ENCODE data around the gene TBCA.

TBCA gene

DNA sequence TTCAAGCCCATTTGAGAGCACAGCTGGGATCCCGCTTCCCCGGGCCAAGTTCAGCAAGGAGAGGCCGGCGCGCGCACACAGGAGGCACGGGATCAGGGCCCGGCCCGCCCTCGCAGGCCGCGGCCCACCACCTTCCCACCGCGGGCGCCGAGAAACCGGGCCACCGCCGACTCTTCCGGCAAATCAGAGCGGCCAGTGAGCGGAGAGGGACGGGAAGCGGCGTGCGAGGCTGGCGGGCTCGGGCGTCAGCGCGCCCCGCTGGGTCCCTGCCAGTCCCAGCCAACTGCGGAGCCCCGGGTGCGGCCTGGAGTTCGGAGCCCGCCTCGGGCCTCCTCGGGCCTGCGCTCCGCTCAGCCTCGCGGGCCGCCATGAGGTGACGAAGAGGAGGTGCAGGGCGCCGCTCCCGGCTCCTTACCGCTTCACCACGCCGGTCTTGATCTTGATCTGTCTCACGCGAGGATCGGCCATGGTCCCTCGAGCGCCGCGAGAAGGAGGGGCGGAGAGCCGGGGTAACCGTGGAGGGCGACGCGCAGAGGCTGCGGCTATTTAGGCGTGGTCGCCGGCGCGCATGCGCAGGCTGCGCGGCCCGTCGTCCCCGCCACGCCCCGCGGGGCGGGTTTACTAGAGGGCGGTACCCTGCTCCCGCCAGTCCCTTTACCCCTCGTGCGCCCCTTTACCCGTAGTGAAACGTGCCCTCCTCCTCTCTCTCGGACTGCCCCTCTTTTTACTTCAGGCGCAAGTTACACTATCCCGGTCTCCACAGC lies at the start of gene TBCA:
Gene TBCA (minus strand): TSS at position 550 of the 764 bp plus-strand sequence. CDS start 82 bp downstream, at position 468.
- Mint-ChIP-seq H3K9me3 (no peaks in the 10 kb centered on the region), H3K27me3 (no peaks in the 10 kb centered on the region), H3K4me1 (ENCODE audit: low read depth) (peaks cover 35% of the 10 kb centered on the region), H3K27ac (peak within 1 kb of the TSS; percentile 96), H3K4me3 (peak within 1 kb of the TSS; percentile 100), H3K36me3 (ENCODE audit: low read depth) (peaks cover 40% of the 10 kb centered on the region)
- intact Hi-C loops (cut with micrococcal nuclease), result loop anchor here (10.0 kb wide), 1 partner anchor 519 kb away; the partner anchor contains the start of gene AP3B1

- Mint-ChIP-seq H3K9me3 (no peaks in the 10 kb centered on the region), H3K4me1 (ENCODE audit: low read depth) (no peaks in the 10 kb centered on the region), H3K27ac (no peak overlapping the region), H3K36me3 (ENCODE audit: low read depth) (no peaks in the 10 kb centered on the region), H3K27me3 (peaks cover 4% of the 10 kb centered on the region), H3K4me3 (no peak overlapping the region)
- intact Hi-C loops (cut with micrococcal nuclease), result no loop called here
Measured at GRCh38 chr5:77824981-77825380, 48.8 kb upstream of the TBCA start.

DNA sequence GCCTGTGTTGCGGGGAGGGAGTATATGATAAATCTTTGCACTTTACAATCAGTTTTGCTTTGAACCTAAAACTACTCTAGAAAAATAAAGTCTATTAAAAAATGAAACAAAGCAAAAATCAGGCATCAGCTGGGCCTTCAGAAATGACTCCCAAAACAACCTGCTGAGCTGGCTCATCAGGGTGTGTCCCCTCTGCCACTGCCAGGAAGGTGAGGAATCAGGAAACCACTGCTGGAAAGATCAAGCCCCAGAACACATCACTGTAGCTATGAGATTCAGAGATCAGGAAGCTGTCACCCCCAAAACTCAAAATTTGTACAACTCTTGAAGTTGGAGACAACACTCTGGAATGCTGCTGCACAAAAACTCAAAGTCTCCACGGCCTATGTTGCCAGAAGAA lies 40.5 kb upstream of the TBCA start:
- intact Hi-C loops (cut with micrococcal nuclease), result no loop called here
- Mint-ChIP-seq H3K4me1 (ENCODE audit: low read depth) (no peaks in the 10 kb centered on the region), H3K27ac (no peak overlapping the region), H3K9me3 (no peaks in the 10 kb centered on the region), H3K36me3 (ENCODE audit: low read depth) (no peaks in the 10 kb centered on the region), H3K4me3 (no peak overlapping the region), H3K27me3 (no peaks in the 10 kb centered on the region)

- intact Hi-C loops (cut with micrococcal nuclease), result no loop called here
- Mint-ChIP-seq H3K4me1 (ENCODE audit: low read depth) (no peaks in the 10 kb centered on the region), H3K36me3 (ENCODE audit: low read depth) (no peaks in the 10 kb centered on the region), H3K4me3 (no peak overlapping the region), H3K27ac (no peak overlapping the region), H3K27me3 (no peaks in the 10 kb centered on the region), H3K9me3 (peaks cover 19% of the 10 kb centered on the region)
Measured at GRCh38 chr5:77812926-77813589, 36.9 kb upstream of the TBCA start.

GRCh38 chr5:77806213-77806843 lies 30.2 kb upstream of the TBCA start:
- Mint-ChIP-seq H3K36me3 (ENCODE audit: low read depth) (no peaks in the 10 kb centered on the region), H3K9me3 (peaks cover 38% of the 10 kb centered on the region), H3K27me3 (no peaks in the 10 kb centered on the region), H3K4me3 (no peak overlapping the region), H3K4me1 (ENCODE audit: low read depth) (peaks cover 16% of the 10 kb centered on the region), H3K27ac (peak overlapping the region; percentile 39)
- intact Hi-C loops (cut with micrococcal nuclease), result no loop called here

- Mint-ChIP-seq H3K27ac (no peak overlapping the region), H3K27me3 (no peaks in the 10 kb centered on the region)
Measured at GRCh38 chr5:77798456-77798855, 22.3 kb upstream of the TBCA start.

GRCh38 chr5:77797136-77797535 lies 21.0 kb upstream of the TBCA start:
- H3K36me3 Mint-ChIP-seq (ENCODE audit: low read depth), result no peaks in the 10 kb centered on the region
- peaks cover 19% of the 10 kb centered on the region for H3K9me3 Mint-ChIP-seq
- no peak overlapping the region for H3K27ac Mint-ChIP-seq
- intact Hi-C loops (cut with micrococcal nuclease), result no loop called here
- H3K4me1 Mint-ChIP-seq (ENCODE audit: low read depth), result peaks cover 23% of the 10 kb centered on the region
- no peaks in the 10 kb centered on the region for H3K27me3 Mint-ChIP-seq
- H3K4me3 Mint-ChIP-seq, result no peak overlapping the region

More at GRCh38 chr5:77798456-77798855, 22.3 kb upstream of the TBCA start:
- intact Hi-C loops (cut with micrococcal nuclease), result no loop called here
- Mint-ChIP-seq H3K4me1 (ENCODE audit: low read depth) (peaks cover 23% of the 10 kb centered on the region), H3K9me3 (peaks cover 29% of the 10 kb centered on the region), H3K36me3 (ENCODE audit: low read depth) (no peaks in the 10 kb centered on the region), H3K4me3 (no peak overlapping the region)

DNA sequence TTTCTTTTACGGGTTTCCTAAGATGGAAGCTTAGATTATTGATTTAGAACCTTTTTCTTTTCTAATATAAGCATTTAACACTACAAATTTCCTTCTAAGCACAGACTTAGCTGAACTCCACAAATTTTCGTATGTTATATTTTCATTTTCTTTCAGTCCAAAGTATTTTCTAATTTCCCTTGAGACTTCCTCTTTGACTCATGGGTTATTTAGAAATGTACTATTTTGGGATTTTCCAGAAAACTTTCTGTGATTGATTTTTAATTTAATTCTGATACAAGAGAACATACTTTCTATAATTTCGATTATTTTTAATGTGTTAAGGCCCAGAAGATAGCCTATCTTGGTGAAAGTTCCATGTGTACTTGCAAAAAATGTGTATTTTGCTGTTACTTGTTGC lies 19.7 kb upstream of the TBCA start:
- Mint-ChIP-seq H3K4me3 (no peak overlapping the region), H3K9me3 (peaks cover 7% of the 10 kb centered on the region), H3K27ac (no peak overlapping the region), H3K36me3 (ENCODE audit: low read depth) (no peaks in the 10 kb centered on the region), H3K4me1 (ENCODE audit: low read depth) (peaks cover 28% of the 10 kb centered on the region), H3K27me3 (no peaks in the 10 kb centered on the region)
- intact Hi-C loops (cut with micrococcal nuclease), result no loop called here

DNA sequence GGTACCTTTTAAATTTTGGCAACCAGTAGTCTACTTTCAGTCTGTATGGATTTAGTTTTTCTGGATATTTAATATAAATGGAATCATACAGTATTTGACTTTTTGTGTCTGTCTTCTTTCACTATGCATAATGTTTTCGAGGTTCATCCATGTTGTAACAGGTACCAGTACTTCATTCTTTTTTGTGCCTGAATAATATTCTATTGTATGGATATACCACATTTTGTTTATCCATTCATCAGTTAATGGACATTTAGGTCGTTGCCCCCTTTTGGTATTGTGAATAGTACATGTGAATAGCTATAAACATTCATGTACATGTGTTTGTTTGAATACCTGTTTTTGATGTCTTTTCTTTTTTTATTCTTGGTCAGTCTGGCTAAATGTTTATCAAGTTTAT lies 19.1 kb upstream of the TBCA start:
- Mint-ChIP-seq H3K9me3 (peaks cover 7% of the 10 kb centered on the region), H3K36me3 (ENCODE audit: low read depth) (no peaks in the 10 kb centered on the region), H3K4me3 (no peak overlapping the region), H3K4me1 (ENCODE audit: low read depth) (peaks cover 28% of the 10 kb centered on the region), H3K27ac (no peak overlapping the region), H3K27me3 (no peaks in the 10 kb centered on the region)
- intact Hi-C loops (cut with micrococcal nuclease), result no loop called here

GRCh38 chr5:77791926-77792325 lies 15.8 kb upstream of the TBCA start:
- no peak overlapping the region for H3K27ac Mint-ChIP-seq
- no peaks in the 10 kb centered on the region for H3K36me3 Mint-ChIP-seq (ENCODE audit: low read depth)
- no peak overlapping the region for H3K4me3 Mint-ChIP-seq
- peaks cover 7% of the 10 kb centered on the region for H3K4me1 Mint-ChIP-seq (ENCODE audit: low read depth)
- intact Hi-C loops (cut with micrococcal nuclease), result no loop called here
- no peaks in the 10 kb centered on the region for H3K27me3 Mint-ChIP-seq
- H3K9me3 Mint-ChIP-seq, result peaks cover 7% of the 10 kb centered on the region

- H3K4me3 Mint-ChIP-seq, result no peak overlapping the region
- H3K9me3 Mint-ChIP-seq, result peaks cover 7% of the 10 kb centered on the region
- peaks cover 5% of the 10 kb centered on the region for H3K4me1 Mint-ChIP-seq (ENCODE audit: low read depth)
- no peak overlapping the region for H3K27ac Mint-ChIP-seq
- H3K27me3 Mint-ChIP-seq, result no peaks in the 10 kb centered on the region
- no peaks in the 10 kb centered on the region for H3K36me3 Mint-ChIP-seq (ENCODE audit: low read depth)
- intact Hi-C loops (cut with micrococcal nuclease), result no loop called here
Measured at GRCh38 chr5:77791356-77791755, 15.2 kb upstream of the TBCA start.

- Mint-ChIP-seq H3K27ac (no peak overlapping the region), H3K4me3 (no peak overlapping the region), H3K4me1 (ENCODE audit: low read depth) (peaks cover 6% of the 10 kb centered on the region), H3K36me3 (ENCODE audit: low read depth) (no peaks in the 10 kb centered on the region), H3K27me3 (no peaks in the 10 kb centered on the region), H3K9me3 (no peaks in the 10 kb centered on the region)
- intact Hi-C loops (cut with micrococcal nuclease), result no loop called here
Measured at GRCh38 chr5:77785229-77785628, 9.1 kb upstream of the TBCA start.

DNA sequence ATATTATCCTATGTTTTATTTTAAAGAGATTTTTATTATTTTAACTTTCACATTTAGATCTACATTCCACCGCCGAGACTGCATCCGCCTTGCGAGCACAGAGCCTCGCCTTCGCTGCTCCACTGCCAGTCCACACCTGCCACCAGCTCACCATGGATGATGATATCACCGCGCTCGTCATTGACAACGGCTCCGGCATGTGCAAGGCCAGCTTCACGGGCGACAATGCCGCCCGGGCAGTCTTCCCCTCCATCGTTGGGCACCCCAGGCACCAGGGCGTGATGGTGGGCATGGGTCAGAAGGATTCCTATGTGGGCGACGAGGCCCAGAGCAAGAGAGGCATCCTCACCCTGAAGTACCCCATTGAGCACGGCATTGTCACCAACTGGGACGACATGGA lies 8.6 kb upstream of the TBCA start:
- Mint-ChIP-seq H3K4me1 (ENCODE audit: low read depth) (peaks cover 6% of the 10 kb centered on the region), H3K27ac (no peak overlapping the region), H3K4me3 (no peak overlapping the region), H3K9me3 (no peaks in the 10 kb centered on the region), H3K36me3 (ENCODE audit: low read depth) (no peaks in the 10 kb centered on the region), H3K27me3 (no peaks in the 10 kb centered on the region)
- intact Hi-C loops (cut with micrococcal nuclease), result no loop called here

- H3K27ac Mint-ChIP-seq, result no peak overlapping the region
- H3K36me3 Mint-ChIP-seq (ENCODE audit: low read depth), result peaks cover 6% of the 10 kb centered on the region
- no peak overlapping the region for H3K4me3 Mint-ChIP-seq
- no peaks in the 10 kb centered on the region for H3K27me3 Mint-ChIP-seq
- peaks cover 11% of the 10 kb centered on the region for H3K4me1 Mint-ChIP-seq (ENCODE audit: low read depth)
- intact Hi-C loops (cut with micrococcal nuclease), result no loop called here
- H3K9me3 Mint-ChIP-seq, result no peaks in the 10 kb centered on the region
Measured at GRCh38 chr5:77781076-77781475, 4.9 kb upstream of the TBCA start.

Measured in dendritic cell treated with granulocyte-macrophage colony-stimulating factor and Interleukin-4, amounts not matched to agents 40 ng/mL and 50 ng/mL, for 4 days (primary cell).